Endothelial cell of umbilical vein (primary cell): ENCODE data around the gene DSCAML1. TPM values are rescaled to one million over a fixed set of nuclear protein-coding genes. Genes with fewer than 3 reads are reported as not detected.

Experiments
- BruUV-seq: library from RNA; stranded (reverse); fragments of 400-500 nt; replicated peaks from 2 replicates; lab custom pipeline; 2021; lab: Mats Ljungman, UMichigan
- CTCF ChIA-PET: fragments of 300-600, 350-600 bp; sonication (Branson Sonifier 250); formaldehyde crosslinking; loops from one replicate; lab custom pipeline; 2021; ENCODE audit warnings: antibody characterized with exemption, inconsistent platforms; lab: Charles Lee
- POLR2A ChIA-PET: fragments of 300-600, 350-600 bp; sonication (Branson Sonifier 250); formaldehyde crosslinking; loops from one replicate; lab custom pipeline; 2021; ENCODE audit warnings: antibody characterized with exemption, inconsistent platforms; lab: Charles Lee
- DNase-seq: peaks from one replicate; pipeline ENCODE4 v3.0.0-alpha.2; 2011; ENCODE audit warnings: low read depth, low spot score
- FAIRE-seq: peaks from 2 replicates; lab custom pipeline; 2011; peaks lifted over from hg19 to GRCh38; lab: Jason Lieb, UNC
- H2AFZ ChIP-seq: 2 replicates; pipeline ENCODE4 v1.6.0; 2012; ENCODE audit warnings: low read depth, low read length, control low read depth, inconsistent platforms
- H3K27ac ChIP-seq: 2 replicates; pipeline ENCODE4 v1.5.1; 2011; ENCODE audit warnings: low read depth, mild to moderate bottlenecking, control low read depth, low read length, moderate library complexity; ENCODE audit not compliant: insufficient read depth
- H3K27me3 ChIP-seq, 2 experiments: 2 replicates each; pipeline versions ENCODE4 v1.6.0 to v1.6.1; 2011; ENCODE audit warnings: low read length in 2 of 2, mixed read lengths in 1 of 2; ENCODE audit not compliant: control insufficient read depth in 2 of 2, insufficient read depth in 2 of 2
- H3K36me3 ChIP-seq, 2 experiments: 2 replicates in 1 of 2; 3 replicates in 1 of 2; pipeline ENCODE4 v1.5.1; 2011; ENCODE audit warnings: low read length in 2 of 2, mild to moderate bottlenecking in 1 of 2, moderate library complexity in 1 of 2; ENCODE audit not compliant: control insufficient read depth in 2 of 2, insufficient read depth in 2 of 2; ENCODE audit errors: extremely low read depth in 1 of 2
- H3K4me1 ChIP-seq: 3 replicates; pipeline ENCODE4 v1.5.1; 2011; ENCODE audit warnings: mild to moderate bottlenecking, low read length; ENCODE audit not compliant: control insufficient read depth, insufficient read depth; ENCODE audit errors: extremely low read depth
- H3K4me2 ChIP-seq: 2 replicates; pipeline ENCODE4 v1.6.1; 2011; ENCODE audit warnings: low read length, control low read depth, mixed read lengths; ENCODE audit not compliant: insufficient read depth
- H3K4me3 ChIP-seq, 3 experiments: fragments of 200-600 bp in 1 of 3; sonication (generic), shearing (Covaris generic) in 1 of 3; replicated peaks in 1 of 3; 2 replicates each; pipeline ENCODE4 v1.5.1; 2011 to 2016; ENCODE audit warnings: control low read depth in 3 of 3, low read length in 3 of 3, mild to moderate bottlenecking in 2 of 3, inconsistent platforms in 1 of 3, low read depth in 1 of 3, moderate library complexity in 1 of 3; ENCODE audit not compliant: insufficient read depth in 1 of 3
- H3K79me2 ChIP-seq: 2 replicates; pipeline ENCODE4 v1.6.0; 2012; ENCODE audit warnings: low read length, inconsistent platforms; ENCODE audit not compliant: control insufficient read depth, insufficient read depth
- H3K9ac ChIP-seq: replicated peaks from 2 replicates; pipeline ENCODE3; 2011; ENCODE audit warnings: low read length, control low read depth; ENCODE audit not compliant: insufficient read depth; ENCODE audit errors: extremely low read depth
- H3K9me1 ChIP-seq: replicated peaks from 3 replicates; pipeline ENCODE4 v1.6.0; 2011; ENCODE audit warnings: mild to moderate bottlenecking, low read length; ENCODE audit not compliant: control insufficient read depth, insufficient read depth; ENCODE audit errors: extremely low read depth
- H3K9me3 ChIP-seq: replicated peaks from 2 replicates; pipeline ENCODE4 v1.5.1; 2012; ENCODE audit warnings: low read length, inconsistent platforms; ENCODE audit not compliant: control insufficient read depth, insufficient read depth
- H4K20me1 ChIP-seq: replicated peaks from 2 replicates; pipeline ENCODE3; 2011; ENCODE audit warnings: mild to moderate bottlenecking, low read length; ENCODE audit not compliant: control insufficient read depth, insufficient read depth; ENCODE audit errors: extremely low read depth
- EZH2 ChIP-seq: IDR thresholded peaks from 2 replicates; pipeline ENCODE4 v1.6.1; 2012; ENCODE audit warnings: borderline replicate concordance, low read depth, mild to moderate bottlenecking, moderate library complexity, low read length, inconsistent platforms; ENCODE audit not compliant: severe bottlenecking
- FOS ChIP-seq: IDR thresholded peaks from 2 replicates; pipeline ENCODE4 v1.6.1; 2011; ENCODE audit warnings: mild to moderate bottlenecking, low read length, moderate library complexity, borderline replicate concordance; ENCODE audit not compliant: insufficient read depth
- GATA2 ChIP-seq: IDR thresholded peaks from 2 replicates; pipeline ENCODE4 v1.7.0; 2011; ENCODE audit warnings: low read depth, mild to moderate bottlenecking, moderate library complexity, mixed read lengths, low read length; ENCODE audit not compliant: insufficient read length, insufficient read depth
- JUN ChIP-seq: IDR thresholded peaks from 2 replicates; pipeline ENCODE4 v1.6.1; 2011; ENCODE audit warnings: borderline replicate concordance, low read depth; ENCODE audit not compliant: insufficient read length, insufficient read depth
- MAX ChIP-seq: IDR thresholded peaks from 2 replicates; pipeline ENCODE4 v1.6.1; 2011; ENCODE audit not compliant: insufficient read depth, insufficient read length
- MYC ChIP-seq: IDR thresholded peaks from one replicate; pipeline ENCODE4 v1.6.1; 2011; ENCODE audit warnings: mild to moderate bottlenecking, low read depth, low read length
- POLR2A ChIP-seq: IDR thresholded peaks from 2 replicates; pipeline ENCODE4 v1.6.1; 2012; ENCODE audit warnings: low read depth, mild to moderate bottlenecking, control low read depth, low read length
- POLR2AphosphoS5 ChIP-seq: IDR thresholded peaks from 2 replicates; pipeline ENCODE4 v1.6.1; 2012; ENCODE audit warnings: low read depth, mild to moderate bottlenecking, control low read depth, low read length, moderate library complexity; ENCODE audit not compliant: insufficient read depth
- dilution Hi-C: fragments of 300-500 bp; cut with MboI; formaldehyde crosslinking; loops from one replicate; pipeline ENCODE4 v1.15.0; 2019; ENCODE audit warnings: low sequenced_read_pairs; ENCODE audit not compliant: extremely low pct_ligation_motif_present
- intact Hi-C: fragments of 100-400 bp; cut with micrococcal nuclease; formaldehyde crosslinking; loops from one replicate; pipeline ENCODE4 v1.10.0; 2022
- polyA plus RNA-seq, 4 experiments: library from polyadenylated mRNA; depleted of rRNA in 3 of 4; stranded (reverse) in 3 of 4; unstranded in 1 of 4; fragments of >200 nt; gene quantifications; 2 replicates each; pipeline versions ENCODE4 v1.2.1 to v1.2.3, GENCODE V29; 2011 to 2012; ENCODE audit warnings: missing spikeins in 1 of 4
- total RNA-seq: library from RNA; stranded (reverse); gene quantifications from 2 replicates; pipeline ENCODE4 v1.2.3, GENCODE V29; 2021
- TF ChIP-seq, protein P1 (sequence below), 2 donors: IDR thresholded peaks; 1 replicate in 1 of 2; 2 replicates in 1 of 2; pipeline ENCODE4 v1.5.1; 2011; ENCODE audit warnings: low read length in 2 of 2, mild to moderate bottlenecking in 2 of 2, moderate library complexity in 2 of 2, control low read depth in 1 of 2, inconsistent platforms in 1 of 2, low read depth in 1 of 2; ENCODE audit not compliant: insufficient read depth in 1 of 2; ENCODE audit errors: extremely low read depth in 1 of 2

The DSCAML1 gene
- total and polyA plus RNA-seq, 2 donors (not counting 3 experiments of a cell fraction or from before 2014, with no cell fraction given): not detected

- POLR2A ChIA-PET: interaction anchor here (0.7 kb wide), 1 partner anchor 675 kb away, joined by 5 read pairs; no protein-coding TSS in a partner anchor
- H3K9me3 ChIP-seq: no peaks in the 10 kb centered on the region
- TF ChIP-seq MYC: no peak
- no peak for TF ChIP-seq POLR2AphosphoS5
- TF ChIP-seq JUN: no peak
- TF ChIP-seq MAX: no peak
- no peak for TF ChIP-seq POLR2A
- no peak for TF ChIP-seq EZH2
- TF ChIP-seq FOS: no peak
- no peaks in the 10 kb centered on the region for H3K36me3 ChIP-seq
- no peak for FAIRE-seq
- H3K79me2 ChIP-seq: no peaks in the 10 kb centered on the region
- no peaks in the 10 kb centered on the region for H3K4me1 ChIP-seq
- H3K4me3 ChIP-seq: no peak overlapping the region
- intact Hi-C loops: no loop called here
- no TSS peak for BruUV-seq
- no peak overlapping the region for H3K27ac ChIP-seq
- H3K9me1 ChIP-seq: no peaks in the 10 kb centered on the region
- H4K20me1 ChIP-seq: no peaks in the 10 kb centered on the region
- no peak overlapping the region for H3K4me2 ChIP-seq
- no peak overlapping the region for H2AFZ ChIP-seq
- DNase-seq: no peak
- dilution Hi-C loops: no loop called here
- no peaks in the 10 kb centered on the region for H3K27me3 ChIP-seq
- CTCF ChIA-PET: interaction anchor here (1.6 kb wide), 1 partner anchor 94 kb away, joined by 5 read pairs; no protein-coding TSS in a partner anchor
- no peak overlapping the region for H3K9ac ChIP-seq
Measured at GRCh38 chr11:117527271-117527670, 269.7 kb downstream of the DSCAML1 start.

GRCh38 chr11:117525866-117526542, 271.0 kb downstream of the DSCAML1 start:
- no peaks in the 10 kb centered on the region for H3K9me3 ChIP-seq
- H3K4me3 ChIP-seq: no peak overlapping the region
- POLR2A ChIA-PET: no interaction called here
- DNase-seq (no peak), FAIRE-seq (no peak)
- no peaks in the 10 kb centered on the region for H3K36me3 ChIP-seq
- dilution Hi-C loops: no loop called here
- H3K79me2 ChIP-seq: no peaks in the 10 kb centered on the region
- no TSS peak for BruUV-seq
- intact Hi-C loops: no loop called here
- no peaks in the 10 kb centered on the region for H3K4me1 ChIP-seq
- no peaks in the 10 kb centered on the region for H4K20me1 ChIP-seq
- no peak overlapping the region for H2AFZ ChIP-seq
- no peak overlapping the region for H3K9ac ChIP-seq
- TF ChIP-seq MYC (no peak), FOS (no peak), MAX (no peak), POLR2A (no peak), JUN (no peak), EZH2 (no peak), POLR2AphosphoS5 (no peak), GATA2 (no peak)
- TF ChIP-seq, protein P1, sequence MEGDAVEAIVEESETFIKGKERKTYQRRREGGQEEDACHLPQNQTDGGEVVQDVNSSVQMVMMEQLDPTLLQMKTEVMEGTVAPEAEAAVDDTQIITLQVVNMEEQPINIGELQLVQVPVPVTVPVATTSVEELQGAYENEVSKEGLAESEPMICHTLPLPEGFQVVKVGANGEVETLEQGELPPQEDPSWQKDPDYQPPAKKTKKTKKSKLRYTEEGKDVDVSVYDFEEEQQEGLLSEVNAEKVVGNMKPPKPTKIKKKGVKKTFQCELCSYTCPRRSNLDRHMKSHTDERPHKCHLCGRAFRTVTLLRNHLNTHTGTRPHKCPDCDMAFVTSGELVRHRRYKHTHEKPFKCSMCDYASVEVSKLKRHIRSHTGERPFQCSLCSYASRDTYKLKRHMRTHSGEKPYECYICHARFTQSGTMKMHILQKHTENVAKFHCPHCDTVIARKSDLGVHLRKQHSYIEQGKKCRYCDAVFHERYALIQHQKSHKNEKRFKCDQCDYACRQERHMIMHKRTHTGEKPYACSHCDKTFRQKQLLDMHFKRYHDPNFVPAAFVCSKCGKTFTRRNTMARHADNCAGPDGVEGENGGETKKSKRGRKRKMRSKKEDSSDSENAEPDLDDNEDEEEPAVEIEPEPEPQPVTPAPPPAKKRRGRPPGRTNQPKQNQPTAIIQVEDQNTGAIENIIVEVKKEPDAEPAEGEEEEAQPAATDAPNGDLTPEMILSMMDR (IDR thresholded peaks at IDR 0.05; ENCODE audit: extremely low read depth in 1 of 2, insufficient read depth in 1 of 2, low read depth in 1 of 2, low read length in 2 of 2): no peak
- CTCF ChIA-PET: no interaction called here
- H3K4me2 ChIP-seq: no peak overlapping the region
- no peaks in the 10 kb centered on the region for H3K9me1 ChIP-seq
- no peak overlapping the region for H3K27ac ChIP-seq
- no peaks in the 10 kb centered on the region for H3K27me3 ChIP-seq
